GM23338 (cell line): ENCODE data around the gene SMURF2. TPM values are rescaled to one million over a fixed set of nuclear protein-coding genes. Genes with fewer than 3 reads are reported as not detected.

Experiments
- ATAC-seq: fragments of 200-7000 bp; cut with Tn5 transposase; 3 replicates; pipeline ENCODE4 v1.9.1; 2020
- DNase-seq: peaks from one replicate; pipeline ENCODE4 v3.0.0-alpha.2; 2015; ENCODE audit warnings: low spot score
- H2AFZ ChIP-seq: fragments of 200-600 bp; sonication (generic); 2 replicates; pipeline ENCODE4 v1.8.0; 2016; ENCODE audit warnings: antibody characterized with exemption, mild to moderate bottlenecking, moderate library complexity
- H3F3A ChIP-seq: fragments of 200-600 bp; sonication (generic); replicated peaks from 2 replicates; pipeline ENCODE4 v1.8.0; 2017; ENCODE audit warnings: antibody characterized with exemption, mixed run types, low read depth
- H3K27ac ChIP-seq: fragments of 200-600 bp; sonication (generic); 2 replicates; pipeline ENCODE4 v1.6.1; 2016; ENCODE audit warnings: low read depth
- H3K27me3 ChIP-seq: fragments of 200-600 bp; sonication (generic); 2 replicates; pipeline ENCODE4 v1.8.0; 2016; ENCODE audit warnings: mild to moderate bottlenecking, mixed run types, moderate library complexity; ENCODE audit not compliant: insufficient read depth
- H3K36me3 ChIP-seq: fragments of 200-600 bp; sonication (generic); 2 replicates; pipeline ENCODE4 v1.8.0; 2016; ENCODE audit warnings: mild to moderate bottlenecking; ENCODE audit not compliant: insufficient read depth
- H3K4me1 ChIP-seq: fragments of 200-600 bp; sonication (generic); 2 replicates; pipeline ENCODE4 v1.8.0; 2016; ENCODE audit warnings: mild to moderate bottlenecking, moderate library complexity; ENCODE audit not compliant: insufficient read depth
- H3K4me2 ChIP-seq: fragments of 200-600 bp; sonication (generic); 2 replicates; pipeline ENCODE4 v1.7.1; 2017; ENCODE audit warnings: mixed run types
- H3K4me3 ChIP-seq: fragments of 200-600 bp; sonication (generic); 2 replicates; pipeline ENCODE4 v1.6.1; 2016; ENCODE audit warnings: mixed run types
- H3K79me2 ChIP-seq: fragments of 200-600 bp; sonication (generic); replicated peaks from 2 replicates; pipeline ENCODE4 v1.8.0; 2017; ENCODE audit warnings: mild to moderate bottlenecking; ENCODE audit not compliant: insufficient read depth
- H3K9me2 ChIP-seq: fragments of 200-600 bp; sonication (generic); 2 replicates; pipeline ENCODE4 v1.8.0; 2017; ENCODE audit not compliant: insufficient read depth
- H4K20me1 ChIP-seq: fragments of 200-600 bp; sonication (generic); replicated peaks from 2 replicates; pipeline ENCODE4 v1.8.0; 2017; ENCODE audit warnings: mild to moderate bottlenecking; ENCODE audit not compliant: insufficient read depth
- H3K27ac Mint-ChIP-seq: 2 replicates; pipeline ENCODE4 v1.8.0; 2020; ENCODE audit warnings: inconsistent platforms, mild to moderate bottlenecking, moderate library complexity, mixed read lengths
- H3K27me3 Mint-ChIP-seq: 3 replicates; pipeline ENCODE4 v1.8.0; 2022; ENCODE audit warnings: low read depth, mild to moderate bottlenecking, moderate library complexity, mixed read lengths, inconsistent platforms; ENCODE audit not compliant: insufficient read depth, poor library complexity
- H3K36me3 Mint-ChIP-seq: 3 replicates; pipeline ENCODE4 v1.8.0; 2021; ENCODE audit warnings: low read depth, mild to moderate bottlenecking, inconsistent platforms, moderate library complexity, mixed read lengths
- H3K4me1 Mint-ChIP-seq: 3 replicates; pipeline ENCODE4 v1.8.0; 2020; ENCODE audit warnings: mild to moderate bottlenecking, inconsistent platforms, mixed read lengths
- H3K4me3 Mint-ChIP-seq: 3 replicates; pipeline ENCODE4 v1.8.0; 2021; ENCODE audit warnings: moderate library complexity, mild to moderate bottlenecking, inconsistent platforms, mixed read lengths
- H3K9me3 Mint-ChIP-seq: 3 replicates; pipeline ENCODE4 v1.8.0; 2020; ENCODE audit warnings: moderate library complexity, mild to moderate bottlenecking, inconsistent platforms, mixed read lengths
- CREB1 ChIP-seq: fragments of 250-450 bp; sonication (Bioruptor Pico); IDR thresholded peaks from 2 replicates; pipeline ENCODE4 v1.5.0; 2020; ENCODE audit warnings: low read depth, mild to moderate bottlenecking, moderate library complexity
- CTCF ChIP-seq, 2 experiments: fragments of 200-600 bp in 1 of 2; sonication (generic) in 1 of 2; conservative IDR thresholded peaks; 2 replicates each; pipeline versions ENCODE4 v1.5.1 to v1.6.1; 2016 to 2017; ENCODE audit warnings: antibody characterized with exemption in 2 of 2, low read depth in 2 of 2, mild to moderate bottlenecking in 2 of 2, moderate library complexity in 1 of 2
- ETS1 ChIP-seq: IDR thresholded peaks from 2 replicates; pipeline ENCODE4 v1.6.1; 2016; ENCODE audit warnings: antibody characterized with exemption
- EZH2 ChIP-seq: fragments of 200-600 bp; sonication (generic); IDR thresholded peaks from one replicate; pipeline ENCODE4 v1.8.0; 2017; ENCODE audit warnings: antibody characterized with exemption, mild to moderate bottlenecking, low read depth; ENCODE audit not compliant: unreplicated experiment
- EZH2phosphoT487 ChIP-seq: fragments of 200-600 bp; sonication (generic); IDR thresholded peaks from one replicate; pipeline ENCODE4 v1.8.1; 2018; ENCODE audit warnings: antibody characterized with exemption; ENCODE audit not compliant: unreplicated experiment
- JUNB ChIP-seq: IDR thresholded peaks from one replicate; pipeline ENCODE4 v1.6.1; 2016; ENCODE audit warnings: antibody characterized with exemption; ENCODE audit not compliant: unreplicated experiment
- NANOG ChIP-seq: IDR thresholded peaks from 2 replicates; pipeline ENCODE4 v1.6.1; 2016; ENCODE audit warnings: antibody characterized with exemption, borderline replicate concordance
- POLR2AphosphoS5 ChIP-seq: IDR thresholded peaks from 2 replicates; pipeline ENCODE4 v1.6.1; 2016; ENCODE audit warnings: antibody characterized with exemption, low read depth
- REST ChIP-seq: IDR thresholded peaks from one replicate; pipeline ENCODE4 v1.6.1; 2018; ENCODE audit warnings: antibody characterized with exemption; ENCODE audit not compliant: unreplicated experiment
- STAT1 ChIP-seq: IDR thresholded peaks from one replicate; pipeline ENCODE4 v1.6.1; 2016; ENCODE audit warnings: antibody characterized with exemption; ENCODE audit not compliant: unreplicated experiment
- ZNF114 ChIP-seq: fragments of 250-450 bp; sonication (Bioruptor Pico); IDR thresholded peaks from 2 replicates; pipeline ENCODE4 v1.5.0; 2020; ENCODE audit warnings: mild to moderate bottlenecking, moderate library complexity
- ZNF331 ChIP-seq: fragments of 250-450 bp; sonication (Bioruptor Pico); IDR thresholded peaks from 2 replicates; pipeline ENCODE4 v1.5.0; 2020; ENCODE audit warnings: low read depth, mild to moderate bottlenecking, moderate library complexity
- polyA plus RNA-seq: library from polyadenylated mRNA; unstranded; fragments of >200 nt; fragmentation: Nextera tagmentation; extraction: Ambion mirVana; gene quantifications from 2 replicates; pipeline ENCODE4 v1.2.1, GENCODE V29; 2016
- total RNA-seq: library from RNA; depleted of rRNA; stranded (reverse); fragments of >200 nt; shearing (Covaris generic); gene quantifications from 2 replicates; pipeline ENCODE4 v1.2.3, GENCODE V29; 2014

Gene SMURF2
- total and polyA plus RNA-seq, 2 experiments from 2014 or later: 12.1 to 29.6 TPM

- TF ChIP-seq CTCF (conservative IDR thresholded peaks at IDR 0.05; ENCODE audit: low read depth in 2 of 2) (no peak), STAT1 (no peak), REST (no peak), ZNF331 (no peak), NANOG (no peak), ZNF114 (CRISPR knock-in tag) (no peak), CREB1 (CRISPR knock-in tag) (no peak)
These were observed 162.2 kb downstream of the SMURF2 start (continued) for GRCh38 chr17:64499805-64500486.

- peaks cover 73% of the 10 kb centered on the region for H3K79me2 ChIP-seq
- H3K4me3 ChIP-seq: peak overlapping the region; percentile 60
- Mint-ChIP-seq H3K36me3 (peaks cover 84% of the 10 kb centered on the region), H3K27me3 (peaks cover 28% of the 10 kb centered on the region), H3K27ac (peak overlapping the region; percentile 98), H3K9me3 (peaks cover 3% of the 10 kb centered on the region; the same call in 1 of the 3 replicates), H3K4me3 (peak overlapping the region; percentile 100), H3K4me1 (peaks cover 64% of the 10 kb centered on the region)
- DNase-seq: no peak
- ATAC-seq: no peak
- no peak overlapping the region for H2AFZ ChIP-seq
- H3K27me3 ChIP-seq: no peaks in the 10 kb centered on the region
- H3F3A ChIP-seq: peaks cover 58% of the 10 kb centered on the region
- H3K4me2 ChIP-seq: peak overlapping the region; percentile 84
- H3K27ac ChIP-seq: peak overlapping the region; percentile 93
- peaks cover 51% of the 10 kb centered on the region for H3K36me3 ChIP-seq
- H3K4me1 ChIP-seq: peaks cover 10% of the 10 kb centered on the region
- peaks cover 43% of the 10 kb centered on the region for H4K20me1 ChIP-seq
- no peaks in the 10 kb centered on the region for H3K9me2 ChIP-seq
- TF ChIP-seq EZH2phosphoT487: no peak
- TF ChIP-seq ZNF114 (CRISPR knock-in tag): no peak
- TF ChIP-seq ETS1: no peak
- TF ChIP-seq STAT1: no peak
- no peak for TF ChIP-seq REST
- TF ChIP-seq CREB1 (CRISPR knock-in tag): no peak
- no peak for TF ChIP-seq ZNF331
- no peak for TF ChIP-seq JUNB
- no peak for TF ChIP-seq EZH2
- no peak for TF ChIP-seq NANOG
- TF ChIP-seq POLR2AphosphoS5: no peak
These were observed 163.6 kb downstream of the SMURF2 start for GRCh38 chr17:64498308-64499203.
